CD14-positive monocyte (primary cell): Measurements from ENCODE around the gene CDV3. TPM values are rescaled to one million over a fixed set of nuclear protein-coding genes. Genes with fewer than 3 reads are reported as not detected.

Experiments
- DNase-seq, 3 donors: peaks; one replicate each; pipeline ENCODE4 v3.0.0-alpha.2; 2011 to 2022
- H2AFZ ChIP-seq: 2 replicates; pipeline ENCODE4 v1.6.0; 2012; ENCODE audit warnings: mild to moderate bottlenecking, low read depth, low read length, inconsistent platforms; ENCODE audit not compliant: insufficient read depth, poor library complexity, severe bottlenecking
- H3K27ac ChIP-seq, 2 donors: 1 replicate in 1 of 2; 2 replicates in 1 of 2; pipeline ENCODE4 v1.5.1; 2012 to 2013; ENCODE audit warnings: low read length in 2 of 2, control low read depth in 1 of 2, inconsistent platforms in 1 of 2, low read depth in 1 of 2, mild to moderate bottlenecking in 1 of 2
- H3K27me3 ChIP-seq, 2 donors: one replicate each; pipeline versions ENCODE4 v1.6.0 to v1.6.1; 2011 to 2013; ENCODE audit warnings: low read length in 2 of 2; ENCODE audit not compliant: control insufficient read depth in 2 of 2, insufficient read depth in 2 of 2
- H3K36me3 ChIP-seq, 2 donors: replicated peaks in 1 of 2; 1 replicate in 1 of 2; 2 replicates in 1 of 2; pipeline versions ENCODE4 v1.5.1 to v1.6.1; 2012 to 2013; ENCODE audit warnings: low read length in 2 of 2, control low read depth in 1 of 2, inconsistent platforms in 1 of 2, mild to moderate bottlenecking in 1 of 2; ENCODE audit not compliant: insufficient read depth in 2 of 2, control insufficient read depth in 1 of 2
- H3K4me1 ChIP-seq, 2 donors: 1 replicate in 1 of 2; 2 replicates in 1 of 2; pipeline versions ENCODE4 v1.5.1 to v1.6.1; 2012 to 2013; ENCODE audit warnings: low read length in 2 of 2, control low read depth in 1 of 2, inconsistent platforms in 1 of 2, mild to moderate bottlenecking in 1 of 2, moderate library complexity in 1 of 2; ENCODE audit not compliant: insufficient read depth in 2 of 2, control insufficient read depth in 1 of 2
- H3K4me2 ChIP-seq: replicated peaks from 2 replicates; pipeline ENCODE3; 2012; ENCODE audit warnings: low read length, moderate library complexity, mild to moderate bottlenecking; ENCODE audit not compliant: poor library complexity, severe bottlenecking; ENCODE audit errors: extremely low read depth
- H3K4me3 ChIP-seq, 3 experiments: fragments of 200-600 bp in 1 of 3; sonication (generic) in 1 of 3; replicated peaks in 1 of 3; 1 replicate in 2 of 3; 2 replicates in 1 of 3; pipeline ENCODE4 v1.5.1; 2011 to 2013; ENCODE audit warnings: low read length in 3 of 3, mild to moderate bottlenecking in 3 of 3, control low read depth in 2 of 3, low read depth in 2 of 3, inconsistent platforms in 1 of 3, moderate library complexity in 1 of 3
- H3K79me2 ChIP-seq: 2 replicates; pipeline ENCODE4 v1.6.0; 2012; ENCODE audit warnings: mild to moderate bottlenecking, control low read depth, inconsistent platforms, low read length, moderate library complexity; ENCODE audit not compliant: insufficient read depth
- H3K9ac ChIP-seq: 2 replicates; pipeline ENCODE4 v1.6.0; 2017; ENCODE audit warnings: low read length, mild to moderate bottlenecking; ENCODE audit not compliant: insufficient read depth, poor library complexity, severe bottlenecking
- H3K9me3 ChIP-seq, 2 donors: replicated peaks in 1 of 2; 1 replicate in 1 of 2; 2 replicates in 1 of 2; pipeline versions ENCODE4 v1.5.1 to v1.6.1; 2012 to 2013; ENCODE audit warnings: low read length in 2 of 2, control low read depth in 1 of 2; ENCODE audit not compliant: control insufficient read depth in 1 of 2, insufficient read depth in 1 of 2
- H4K20me1 ChIP-seq: 2 replicates; pipeline ENCODE4 v1.6.0; 2012; ENCODE audit warnings: mild to moderate bottlenecking, low read length, control low read depth, moderate library complexity; ENCODE audit not compliant: insufficient read depth
- H3K27ac Mint-ChIP-seq, 7 donors: one replicate each; pipeline ENCODE4 v1.8.0; 2020; ENCODE audit warnings: mild to moderate bottlenecking in 7 of 7, mixed read lengths in 7 of 7, moderate library complexity in 6 of 7, inconsistent platforms in 2 of 7
- H3K27me3 Mint-ChIP-seq, 3 donors: one replicate each; pipeline ENCODE4 v1.8.0; 2021 to 2022; ENCODE audit warnings: low read depth in 3 of 3, mild to moderate bottlenecking in 3 of 3, mixed read lengths in 3 of 3, moderate library complexity in 3 of 3, inconsistent platforms in 1 of 3
- H3K36me3 Mint-ChIP-seq, 2 donors: one replicate each; pipeline ENCODE4 v1.8.0; 2020; ENCODE audit warnings: mixed read lengths in 2 of 2, inconsistent platforms in 1 of 2, mild to moderate bottlenecking in 1 of 2
- H3K4me1 Mint-ChIP-seq: one replicate; pipeline ENCODE4 v1.8.0; 2020; ENCODE audit warnings: mild to moderate bottlenecking, mixed read lengths
- H3K4me3 Mint-ChIP-seq, 2 donors: one replicate each; pipeline ENCODE4 v1.8.0; 2020; ENCODE audit warnings: mild to moderate bottlenecking in 2 of 2, mixed read lengths in 2 of 2, moderate library complexity in 1 of 2
- H3K9me3 Mint-ChIP-seq, 7 donors: one replicate each; pipeline ENCODE4 v1.8.0; 2020 to 2022; ENCODE audit warnings: mixed read lengths in 7 of 7, mild to moderate bottlenecking in 6 of 7, moderate library complexity in 6 of 7, inconsistent platforms in 2 of 7
- WGBS: methylation state at CpG from one replicate; pipeline ENCODE4 v1.1.5; 2013; ENCODE audit warnings: missing lambda C conversion rate; ENCODE audit not compliant: insufficient coverage; 5-methylcytosine and 5-hydroxymethylcytosine counted together
- intact Hi-C, 2 donors: fragments of 100-400 bp; cut with micrococcal nuclease; formaldehyde crosslinking; loops; one replicate each; pipeline versions ENCODE4 v1.15.0 to v1.15.1; 2023
- polyA plus RNA-seq, 3 donors: library from polyadenylated mRNA; depleted of rRNA in 1 of 3; unstranded in 2 of 3; stranded (reverse) in 1 of 3; fragments of 300-500 nt in 2 of 3; fragments of >200 nt in 1 of 3; fragmentation: Illumina TruSeq in 2 of 3; gene quantifications; 1 replicate in 2 of 3; 2 replicates in 1 of 3; pipeline ENCODE4 v1.2.3, GENCODE V29; 2012 to 2021
- TF ChIP-seq, protein P1 (sequence below): fragments of 200-600 bp; IDR thresholded peaks from one replicate; pipeline ENCODE4 v1.8.0; 2022; ENCODE audit warnings: antibody characterized with exemption, mild to moderate bottlenecking

CDV3 gene
- polyA plus RNA-seq, 3 donors: 30.0 to 80.1 (median 30.3) TPM

DNA sequence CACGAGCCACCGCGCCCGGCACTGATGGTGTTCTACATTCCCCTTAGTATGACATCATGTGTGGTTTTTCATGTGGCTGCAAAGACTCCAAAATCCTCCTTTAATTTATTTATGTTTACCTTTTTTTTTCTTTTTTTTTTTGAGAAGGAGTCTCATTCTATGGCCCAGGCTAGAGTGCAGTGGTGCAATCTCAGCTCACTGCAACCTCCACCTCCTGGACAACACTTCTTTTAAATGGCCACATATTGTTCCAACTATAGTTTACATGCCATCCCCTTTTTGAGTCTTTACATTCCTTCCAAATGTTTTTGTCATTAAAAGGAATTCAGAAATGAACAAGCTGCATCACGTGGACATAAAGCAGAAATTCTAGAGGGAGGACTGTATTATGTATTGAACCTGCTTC, 10.3 kb upstream of the CDV3 start:
- H3K9me3 ChIP-seq: no peaks in the 10 kb centered on the region
- H3K4me1 Mint-ChIP-seq: peaks cover 25% of the 10 kb centered on the region
- TF ChIP-seq, protein P1, sequence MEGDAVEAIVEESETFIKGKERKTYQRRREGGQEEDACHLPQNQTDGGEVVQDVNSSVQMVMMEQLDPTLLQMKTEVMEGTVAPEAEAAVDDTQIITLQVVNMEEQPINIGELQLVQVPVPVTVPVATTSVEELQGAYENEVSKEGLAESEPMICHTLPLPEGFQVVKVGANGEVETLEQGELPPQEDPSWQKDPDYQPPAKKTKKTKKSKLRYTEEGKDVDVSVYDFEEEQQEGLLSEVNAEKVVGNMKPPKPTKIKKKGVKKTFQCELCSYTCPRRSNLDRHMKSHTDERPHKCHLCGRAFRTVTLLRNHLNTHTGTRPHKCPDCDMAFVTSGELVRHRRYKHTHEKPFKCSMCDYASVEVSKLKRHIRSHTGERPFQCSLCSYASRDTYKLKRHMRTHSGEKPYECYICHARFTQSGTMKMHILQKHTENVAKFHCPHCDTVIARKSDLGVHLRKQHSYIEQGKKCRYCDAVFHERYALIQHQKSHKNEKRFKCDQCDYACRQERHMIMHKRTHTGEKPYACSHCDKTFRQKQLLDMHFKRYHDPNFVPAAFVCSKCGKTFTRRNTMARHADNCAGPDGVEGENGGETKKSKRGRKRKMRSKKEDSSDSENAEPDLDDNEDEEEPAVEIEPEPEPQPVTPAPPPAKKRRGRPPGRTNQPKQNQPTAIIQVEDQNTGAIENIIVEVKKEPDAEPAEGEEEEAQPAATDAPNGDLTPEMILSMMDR: no peak
- no peaks in the 10 kb centered on the region for H3K36me3 ChIP-seq
- H3K4me1 ChIP-seq: peaks cover 12 to 16% of the 10 kb centered on the region in 2 donors
- H2AFZ ChIP-seq: no peak overlapping the region
- peaks cover 0 to 8% (median 0%) of the 10 kb centered on the region in 7 donors for H3K9me3 Mint-ChIP-seq
- H4K20me1 ChIP-seq: no peaks in the 10 kb centered on the region
- H3K27me3 Mint-ChIP-seq: peaks cover 0 to 9% (median 2%) of the 10 kb centered on the region in 3 donors
- H3K79me2 ChIP-seq: no peaks in the 10 kb centered on the region
- no peak overlapping the region for H3K4me3 Mint-ChIP-seq
- H3K4me2 ChIP-seq: no peak overlapping the region
- no CpG with 5 or more reads among the region's 5 CpGs for WGBS
- H3K27ac Mint-ChIP-seq: peak overlapping the region in 1 of 7 donors; percentile 4
- no peaks in the 10 kb centered on the region for H3K27me3 ChIP-seq
- no peak overlapping the region for H3K9ac ChIP-seq
- no peak overlapping the region for H3K4me3 ChIP-seq
- DNase-seq: no peak
- intact Hi-C loops: no loop called here
- H3K36me3 Mint-ChIP-seq: no peaks in the 10 kb centered on the region
- H3K27ac ChIP-seq: no peak overlapping the region

DNA sequence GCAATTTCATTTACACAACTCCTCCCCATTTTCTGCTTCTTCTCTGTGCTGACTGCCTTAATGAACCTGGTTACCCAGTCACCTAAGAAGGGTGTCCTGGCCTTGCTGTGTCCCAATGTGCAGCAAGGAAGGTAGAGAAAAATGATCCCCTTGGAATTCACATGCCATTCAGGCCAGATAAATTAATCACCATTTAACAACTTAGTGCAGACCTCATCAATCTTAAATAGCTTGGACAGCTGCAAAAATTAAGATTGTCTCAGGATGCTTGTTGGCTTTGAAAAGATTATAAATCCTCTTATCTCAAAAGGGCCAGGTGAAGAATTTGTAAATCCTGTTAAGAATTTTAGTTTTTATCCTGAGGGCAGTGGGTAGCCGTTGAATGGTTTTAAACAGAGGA, 9.7 kb upstream of the CDV3 start:
- 100% methylated on average over 1 of the region's 1 CpG for WGBS
- Mint-ChIP-seq H3K36me3 (no peaks in the 10 kb centered on the region), H3K4me1 (peaks cover 28% of the 10 kb centered on the region), H3K4me3 (no peak overlapping the region), H3K27me3 (peaks cover 0 to 8% (median 2%) of the 10 kb centered on the region in 3 donors), H3K27ac (peak overlapping the region in 1 of 7 donors; percentile 39), H3K9me3 (peaks cover 0 to 8% (median 0%) of the 10 kb centered on the region in 7 donors)
- H3K9me3 ChIP-seq: no peaks in the 10 kb centered on the region
- no peak overlapping the region for H3K4me3 ChIP-seq
- no peak overlapping the region for H3K9ac ChIP-seq
- H3K4me1 ChIP-seq: peaks cover 16 to 21% of the 10 kb centered on the region in 2 donors
- H3K27me3 ChIP-seq: no peaks in the 10 kb centered on the region
- no peak overlapping the region for H3K4me2 ChIP-seq
- TF ChIP-seq, protein P1: no peak
- no peak for DNase-seq
- intact Hi-C loops: no loop called here
- no peak overlapping the region for H2AFZ ChIP-seq
- no peaks in the 10 kb centered on the region for H3K79me2 ChIP-seq
- no peak overlapping the region for H3K27ac ChIP-seq
- H4K20me1 ChIP-seq: no peaks in the 10 kb centered on the region
- H3K36me3 ChIP-seq: no peaks in the 10 kb centered on the region
